Retinal pigment epithelial cell (primary cell): ENCODE data around the gene UPP1.
"Not testable (repeated sequence)": the region's sequence is repeated elsewhere in the genome, so short reads cannot be mapped to it uniquely, and the experiment has no call there.

Source experiments
- DNase-seq: peaks from one replicate; pipeline ENCODE4 v3.0.0-alpha.2; 2010; ENCODE audit warnings: low read depth
- H3K4me3 ChIP-seq: 2 replicates; pipeline ENCODE4 v1.5.1; 2011; ENCODE audit warnings: mild to moderate bottlenecking, low read length, control low read depth, moderate library complexity
- TF ChIP-seq, protein P1 (sequence below): conservative IDR thresholded peaks from 2 replicates; pipeline ENCODE4 v1.5.1; 2011; ENCODE audit warnings: low read depth, low read length, control low read depth, inconsistent platforms

UPP1 gene

GRCh38 chr7:48118041-48118440 is 29.0 kb downstream of the UPP1 start:
- TF ChIP-seq, protein P1, sequence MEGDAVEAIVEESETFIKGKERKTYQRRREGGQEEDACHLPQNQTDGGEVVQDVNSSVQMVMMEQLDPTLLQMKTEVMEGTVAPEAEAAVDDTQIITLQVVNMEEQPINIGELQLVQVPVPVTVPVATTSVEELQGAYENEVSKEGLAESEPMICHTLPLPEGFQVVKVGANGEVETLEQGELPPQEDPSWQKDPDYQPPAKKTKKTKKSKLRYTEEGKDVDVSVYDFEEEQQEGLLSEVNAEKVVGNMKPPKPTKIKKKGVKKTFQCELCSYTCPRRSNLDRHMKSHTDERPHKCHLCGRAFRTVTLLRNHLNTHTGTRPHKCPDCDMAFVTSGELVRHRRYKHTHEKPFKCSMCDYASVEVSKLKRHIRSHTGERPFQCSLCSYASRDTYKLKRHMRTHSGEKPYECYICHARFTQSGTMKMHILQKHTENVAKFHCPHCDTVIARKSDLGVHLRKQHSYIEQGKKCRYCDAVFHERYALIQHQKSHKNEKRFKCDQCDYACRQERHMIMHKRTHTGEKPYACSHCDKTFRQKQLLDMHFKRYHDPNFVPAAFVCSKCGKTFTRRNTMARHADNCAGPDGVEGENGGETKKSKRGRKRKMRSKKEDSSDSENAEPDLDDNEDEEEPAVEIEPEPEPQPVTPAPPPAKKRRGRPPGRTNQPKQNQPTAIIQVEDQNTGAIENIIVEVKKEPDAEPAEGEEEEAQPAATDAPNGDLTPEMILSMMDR: no peak

DNA sequence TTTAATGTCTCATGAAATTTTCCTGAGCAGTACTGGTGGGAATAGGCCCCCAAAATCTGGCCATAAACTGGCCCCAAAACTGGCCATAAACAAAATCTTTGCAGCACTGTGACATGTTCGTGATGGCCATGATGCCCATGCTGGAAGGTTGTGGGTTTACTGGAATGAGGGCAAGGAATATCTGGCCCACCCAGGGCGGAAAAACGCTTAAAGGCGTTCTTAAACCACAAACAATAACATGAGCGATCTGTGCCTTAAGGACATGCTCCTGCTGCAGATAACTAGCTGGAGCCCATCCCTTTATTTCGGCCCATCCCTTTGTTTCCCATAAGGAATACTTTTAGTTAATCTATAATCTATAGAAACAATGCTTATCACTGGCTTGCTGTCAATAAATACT is 31.5 kb downstream of the UPP1 start:
- not testable (repeated sequence) for DNase-seq, H3K4me3 ChIP-seq

More at GRCh38 chr7:48118041-48118440, 29.0 kb downstream of the UPP1 start:
- H3K4me3 ChIP-seq: no peak overlapping the region
- DNase-seq: no peak

DNA sequence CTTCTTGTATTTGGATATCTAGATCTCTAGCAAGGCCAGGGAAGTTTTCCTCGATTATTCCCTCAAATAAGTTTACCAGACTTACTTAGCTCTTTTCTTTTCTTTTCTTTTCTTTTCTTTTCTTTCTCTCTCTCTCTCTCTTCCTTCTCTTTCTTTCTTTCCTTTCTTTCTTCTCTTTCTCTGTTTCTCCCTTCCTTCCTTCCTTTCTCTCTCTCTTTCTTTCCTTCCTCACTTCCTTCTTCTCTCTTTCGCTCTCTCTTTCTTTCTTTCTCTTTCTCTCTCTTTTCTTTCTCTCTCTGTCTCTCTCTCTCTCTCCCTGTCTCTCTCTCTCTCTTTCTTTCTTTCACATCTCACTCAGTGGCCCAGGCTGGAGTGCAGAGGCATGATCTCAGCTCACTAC is 37.0 kb downstream of the UPP1 start:
- TF ChIP-seq, protein P1: no peak
- DNase-seq: no peak
- H3K4me3 ChIP-seq: no peak overlapping the region

GRCh38 chr7:48130658-48131108 is 41.6 kb downstream of the UPP1 start:
- H3K4me3 ChIP-seq: no peak overlapping the region
- DNase-seq: peak; percentile 46
- TF ChIP-seq, protein P1: no peak

DNA sequence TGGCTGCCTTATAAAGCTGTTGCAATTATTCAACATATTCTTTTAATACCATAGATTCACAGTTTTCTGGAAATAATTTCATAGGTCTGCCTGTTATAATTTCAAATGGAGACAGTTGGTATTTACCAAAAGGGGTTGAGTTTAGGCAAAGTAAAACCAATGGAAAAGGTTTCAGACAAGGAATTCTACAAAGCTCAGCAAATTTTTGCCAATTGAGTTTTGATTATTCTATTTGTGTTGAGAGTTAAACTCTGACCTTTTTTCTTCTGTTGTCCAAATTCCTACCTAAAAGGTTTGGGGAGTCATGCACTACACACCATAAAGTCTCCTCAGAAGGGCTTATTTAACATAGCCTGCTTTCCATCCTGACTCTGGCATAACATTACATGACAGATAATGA is 43.7 kb downstream of the UPP1 start:
- H3K4me3 ChIP-seq: no peak overlapping the region
- TF ChIP-seq, protein P1: no peak
- no peak for DNase-seq

DNA sequence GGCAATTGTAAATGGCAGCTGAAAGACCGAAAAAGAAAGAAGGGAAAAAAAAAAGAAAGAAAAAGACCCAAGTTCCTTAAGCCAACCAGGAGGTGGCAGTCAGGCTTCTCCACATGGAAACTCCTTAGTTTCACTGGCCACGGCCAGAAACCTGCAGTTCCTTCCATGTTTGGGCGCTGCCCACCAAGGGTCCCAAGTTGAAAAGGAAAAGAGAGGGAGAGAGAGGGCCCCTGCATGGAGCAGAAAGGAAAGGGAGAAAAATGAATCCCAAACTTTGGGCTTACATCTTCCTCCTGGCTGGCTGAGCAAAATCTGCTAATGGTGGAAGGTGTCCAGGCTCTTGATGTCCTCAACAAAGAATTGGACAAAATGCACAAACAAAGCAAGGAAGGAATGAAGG is 50.4 kb downstream of the UPP1 start:
- TF ChIP-seq, protein P1: peak; percentile 41
- H3K4me3 ChIP-seq: no peak overlapping the region
- DNase-seq: no peak

GRCh38 chr7:48140001-48140681 is 51.1 kb downstream of the UPP1 start:
- DNase-seq: no peak
- H3K4me3 ChIP-seq: no peak overlapping the region
- TF ChIP-seq, protein P1: no peak
